ENCODE measurements around the gene SLC12A8. TPM values are rescaled to one million over a fixed set of nuclear protein-coding genes. Genes with fewer than 3 reads are reported as not detected.

Gene SLC12A8
- total and polyA plus RNA-seq, 9 of the 15 experiments (the other 6 are each of a cell fraction or from before 2014, with no cell fraction given), result 0.04 to 0.33 (median 0.09) TPM; not detected in 4

DNA sequence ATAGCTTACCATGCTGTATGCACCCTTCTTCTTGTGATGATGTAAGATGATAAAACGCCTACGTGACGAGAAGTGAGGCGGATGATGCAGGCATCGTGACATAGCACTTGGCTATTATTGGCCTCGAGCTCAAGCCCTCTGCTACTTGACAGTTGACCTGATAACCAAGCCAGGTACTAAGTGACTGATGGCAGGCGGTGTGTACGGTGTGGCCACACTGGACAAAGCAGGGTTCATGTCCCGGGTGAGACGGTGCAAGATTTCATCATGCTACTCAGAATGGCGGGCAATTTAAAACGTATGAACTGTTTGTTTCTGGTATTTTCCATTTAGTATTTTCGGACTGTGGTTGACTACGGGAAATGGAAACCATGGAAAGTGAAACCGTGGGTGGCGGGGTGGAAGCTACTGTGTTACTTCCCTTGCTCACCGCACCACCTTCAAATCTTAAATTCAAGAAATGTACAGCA lies 57.7 kb downstream of the SLC12A8 start (continued):
- TF ChIP-seq FOXA3 (CRISPR knock-in tag; conservative IDR thresholded peaks at IDR 0.05 in 1 of 2, IDR thresholded peaks at IDR 0.05 in 1 of 2), result no peak
- TF ChIP-seq, protein P1, sequence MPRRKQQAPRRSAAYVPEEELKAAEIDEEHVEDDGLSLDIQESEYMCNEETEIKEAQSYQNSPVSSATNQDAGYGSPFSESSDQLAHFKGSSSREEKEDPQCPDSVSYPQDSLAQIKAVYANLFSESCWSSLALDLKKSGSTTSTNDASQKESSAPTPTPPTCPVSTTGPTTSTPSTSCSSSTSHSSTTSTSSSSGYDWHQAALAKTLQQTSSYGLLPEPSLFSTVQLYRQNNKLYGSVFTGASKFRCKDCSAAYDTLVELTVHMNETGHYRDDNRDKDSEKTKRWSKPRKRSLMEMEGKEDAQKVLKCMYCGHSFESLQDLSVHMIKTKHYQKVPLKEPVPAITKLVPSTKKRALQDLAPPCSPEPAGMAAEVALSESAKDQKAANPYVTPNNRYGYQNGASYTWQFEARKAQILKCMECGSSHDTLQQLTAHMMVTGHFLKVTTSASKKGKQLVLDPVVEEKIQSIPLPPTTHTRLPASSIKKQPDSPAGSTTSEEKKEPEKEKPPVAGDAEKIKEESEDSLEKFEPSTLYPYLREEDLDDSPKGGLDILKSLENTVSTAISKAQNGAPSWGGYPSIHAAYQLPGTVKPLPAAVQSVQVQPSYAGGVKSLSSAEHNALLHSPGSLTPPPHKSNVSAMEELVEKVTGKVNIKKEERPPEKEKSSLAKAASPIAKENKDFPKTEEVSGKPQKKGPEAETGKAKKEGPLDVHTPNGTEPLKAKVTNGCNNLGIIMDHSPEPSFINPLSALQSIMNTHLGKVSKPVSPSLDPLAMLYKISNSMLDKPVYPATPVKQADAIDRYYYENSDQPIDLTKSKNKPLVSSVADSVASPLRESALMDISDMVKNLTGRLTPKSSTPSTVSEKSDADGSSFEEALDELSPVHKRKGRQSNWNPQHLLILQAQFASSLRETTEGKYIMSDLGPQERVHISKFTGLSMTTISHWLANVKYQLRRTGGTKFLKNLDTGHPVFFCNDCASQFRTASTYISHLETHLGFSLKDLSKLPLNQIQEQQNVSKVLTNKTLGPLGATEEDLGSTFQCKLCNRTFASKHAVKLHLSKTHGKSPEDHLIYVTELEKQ (CRISPR knock-in tag; IDR thresholded peaks at IDR 0.05), result no peak
- TF ChIP-seq, protein P2, sequence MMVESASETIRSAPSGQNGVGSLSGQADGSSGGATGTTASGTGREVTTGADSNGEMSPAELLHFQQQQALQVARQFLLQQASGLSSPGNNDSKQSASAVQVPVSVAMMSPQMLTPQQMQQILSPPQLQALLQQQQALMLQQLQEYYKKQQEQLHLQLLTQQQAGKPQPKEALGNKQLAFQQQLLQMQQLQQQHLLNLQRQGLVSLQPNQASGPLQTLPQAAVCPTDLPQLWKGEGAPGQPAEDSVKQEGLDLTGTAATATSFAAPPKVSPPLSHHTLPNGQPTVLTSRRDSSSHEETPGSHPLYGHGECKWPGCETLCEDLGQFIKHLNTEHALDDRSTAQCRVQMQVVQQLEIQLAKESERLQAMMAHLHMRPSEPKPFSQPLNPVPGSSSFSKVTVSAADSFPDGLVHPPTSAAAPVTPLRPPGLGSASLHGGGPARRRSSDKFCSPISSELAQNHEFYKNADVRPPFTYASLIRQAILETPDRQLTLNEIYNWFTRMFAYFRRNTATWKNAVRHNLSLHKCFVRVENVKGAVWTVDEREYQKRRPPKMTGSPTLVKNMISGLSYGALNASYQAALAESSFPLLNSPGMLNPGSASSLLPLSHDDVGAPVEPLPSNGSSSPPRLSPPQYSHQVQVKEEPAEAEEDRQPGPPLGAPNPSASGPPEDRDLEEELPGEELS (CRISPR knock-in tag; IDR thresholded peaks at IDR 0.05; ENCODE audit: borderline replicate concordance), result no peak
- no peak for TF ChIP-seq MTA2 (IDR thresholded peaks at IDR 0.05; ENCODE audit: low read depth)
- no peak for TF ChIP-seq DIDO1 (tag; IDR thresholded peaks at IDR 0.05; ENCODE audit: low read depth)
- TF ChIP-seq PHTF2 (CRISPR knock-in tag; IDR thresholded peaks at IDR 0.05), result no peak
- no peak for TF ChIP-seq ZNF184 (CRISPR knock-in tag; IDR thresholded peaks at IDR 0.05)
